ENCODE measurements around the gene TMEM220.

Gene TMEM220

DNA sequence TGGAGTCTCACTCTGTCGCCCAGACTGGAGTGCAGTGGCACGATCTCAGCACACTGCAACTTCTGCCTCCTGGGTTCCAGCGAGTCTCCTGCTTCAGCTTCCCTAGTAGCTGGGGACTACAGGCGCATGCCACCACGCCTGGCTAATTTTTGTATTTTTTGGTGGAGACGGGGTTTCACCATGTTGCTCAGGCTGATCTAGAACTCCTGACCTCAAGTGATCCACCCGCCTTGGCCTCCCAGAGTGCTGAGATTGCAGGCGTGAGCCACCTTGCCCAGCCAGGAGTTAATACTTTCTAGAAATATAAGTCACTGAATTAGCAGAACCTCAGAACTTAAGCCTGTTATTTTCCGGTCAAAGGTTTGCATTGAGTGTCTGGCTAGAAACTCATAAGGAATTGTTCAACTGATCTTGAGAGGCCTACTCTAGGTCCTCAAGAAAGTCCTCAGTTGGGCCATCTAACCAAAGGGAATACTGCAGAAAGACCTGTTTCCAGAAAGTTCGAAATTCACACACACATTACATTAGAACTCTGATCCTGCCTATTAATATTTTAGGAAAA, 1.4 kb downstream of the TMEM220 start:
- no peak for DNase-seq (ENCODE audit: low spot score)
- POLR2A ChIA-PET (ENCODE audit: low non-redundant PET) = no interaction called here
- TF ChIP-seq, protein P1, sequence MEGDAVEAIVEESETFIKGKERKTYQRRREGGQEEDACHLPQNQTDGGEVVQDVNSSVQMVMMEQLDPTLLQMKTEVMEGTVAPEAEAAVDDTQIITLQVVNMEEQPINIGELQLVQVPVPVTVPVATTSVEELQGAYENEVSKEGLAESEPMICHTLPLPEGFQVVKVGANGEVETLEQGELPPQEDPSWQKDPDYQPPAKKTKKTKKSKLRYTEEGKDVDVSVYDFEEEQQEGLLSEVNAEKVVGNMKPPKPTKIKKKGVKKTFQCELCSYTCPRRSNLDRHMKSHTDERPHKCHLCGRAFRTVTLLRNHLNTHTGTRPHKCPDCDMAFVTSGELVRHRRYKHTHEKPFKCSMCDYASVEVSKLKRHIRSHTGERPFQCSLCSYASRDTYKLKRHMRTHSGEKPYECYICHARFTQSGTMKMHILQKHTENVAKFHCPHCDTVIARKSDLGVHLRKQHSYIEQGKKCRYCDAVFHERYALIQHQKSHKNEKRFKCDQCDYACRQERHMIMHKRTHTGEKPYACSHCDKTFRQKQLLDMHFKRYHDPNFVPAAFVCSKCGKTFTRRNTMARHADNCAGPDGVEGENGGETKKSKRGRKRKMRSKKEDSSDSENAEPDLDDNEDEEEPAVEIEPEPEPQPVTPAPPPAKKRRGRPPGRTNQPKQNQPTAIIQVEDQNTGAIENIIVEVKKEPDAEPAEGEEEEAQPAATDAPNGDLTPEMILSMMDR (conservative IDR thresholded peaks at IDR 0.05; ENCODE audit: low read depth) = no peak
- CTCF ChIA-PET = no interaction called here
- H3K27ac ChIP-seq = no peak overlapping the region

- POLR2A ChIA-PET (ENCODE audit: low non-redundant PET) = no interaction called here
- no peak overlapping the region for H3K27ac ChIP-seq
- CTCF ChIA-PET = no interaction called here
- DNase-seq (ENCODE audit: low spot score) = no peak
- TF ChIP-seq, protein P1 (conservative IDR thresholded peaks at IDR 0.05; ENCODE audit: low read depth) = no peak
These were observed 2.6 kb downstream of the TMEM220 start for GRCh38 chr17:10727192-10727591.

DNA sequence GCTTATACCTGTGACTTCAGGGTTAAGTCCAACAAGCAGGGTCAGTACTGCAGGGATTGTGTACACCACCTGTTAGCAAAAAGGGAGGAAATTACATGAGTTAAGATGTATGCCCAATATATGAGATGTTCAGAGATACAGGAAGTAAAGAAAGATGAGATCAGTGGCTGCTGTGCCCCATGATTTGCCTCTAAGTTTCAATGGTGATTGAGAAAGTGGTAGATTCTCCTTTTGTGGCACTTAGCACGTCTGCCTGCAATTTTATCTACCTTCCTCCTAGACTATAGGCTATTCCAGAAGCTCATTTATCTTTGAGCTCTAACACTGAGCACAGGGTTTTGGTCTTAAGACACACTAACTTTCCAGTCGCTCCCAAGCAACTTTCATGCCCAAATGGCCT, 3.6 kb downstream of the TMEM220 start:
- ChIA-PET CTCF (no interaction called here), POLR2A (ENCODE audit: low non-redundant PET) (no interaction called here)
- TF ChIP-seq, protein P1 (conservative IDR thresholded peaks at IDR 0.05; ENCODE audit: low read depth) = no peak
- no peak for DNase-seq (ENCODE audit: low spot score)
- H3K27ac ChIP-seq = no peak overlapping the region

DNA sequence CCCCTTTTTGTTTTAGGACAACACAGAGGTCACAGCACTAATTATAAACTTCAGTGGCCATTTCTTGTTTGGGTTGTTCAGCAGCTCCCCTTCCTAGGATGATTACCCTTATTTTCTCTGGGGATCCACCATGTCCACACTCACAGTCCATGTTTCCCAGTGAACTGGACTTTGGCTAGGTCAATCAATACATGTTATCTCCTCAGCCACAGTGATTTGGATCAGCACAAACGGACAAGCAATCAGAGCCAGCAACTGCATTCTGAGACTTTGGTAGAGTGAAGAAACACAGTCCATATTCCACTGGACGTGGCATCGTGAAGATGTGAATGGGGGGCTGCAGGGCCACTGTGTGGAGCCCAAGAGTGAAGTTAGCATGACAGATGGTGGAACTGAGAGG, 4.6 kb downstream of the TMEM220 start:
- ChIA-PET CTCF (no interaction called here), POLR2A (ENCODE audit: low non-redundant PET) (no interaction called here)
- TF ChIP-seq, protein P1 (conservative IDR thresholded peaks at IDR 0.05; ENCODE audit: low read depth) = no peak
- no peak overlapping the region for H3K27ac ChIP-seq
- DNase-seq (ENCODE audit: low spot score) = no peak

- ChIA-PET CTCF (no interaction called here), POLR2A (ENCODE audit: low non-redundant PET) (no interaction called here)
- H3K27ac ChIP-seq = no peak overlapping the region
- TF ChIP-seq, protein P1 (conservative IDR thresholded peaks at IDR 0.05; ENCODE audit: low read depth) = no peak
- DNase-seq (ENCODE audit: low spot score) = no peak
These were observed 5.2 kb downstream of the TMEM220 start for GRCh38 chr17:10724546-10725195.

- ChIA-PET CTCF (interaction anchor here (0.6 kb wide), 1 partner anchor 129 kb away, joined by 3 read pairs; no protein-coding TSS in a partner anchor), POLR2A (ENCODE audit: low non-redundant PET) (no interaction called here)
- DNase-seq (ENCODE audit: low spot score) = no peak
- H3K27ac ChIP-seq = no peak overlapping the region
- TF ChIP-seq, protein P1 (conservative IDR thresholded peaks at IDR 0.05; ENCODE audit: low read depth) = no peak
These were observed 11.3 kb downstream of the TMEM220 start for GRCh38 chr17:10718547-10718946.
